Stomach (tissue), 4 donors: Measurements from ENCODE around the gene IL2RA.

ENCODE experiments used
- CTCF ChIP-seq, 7 experiments: fragments of 450-650 bp in 4 of 7; fragments of 200-600 bp in 3 of 7; sonication (generic) in 3 of 7; IDR thresholded peaks; one replicate each; pipeline ENCODE4 v1.5.1; 2016 to 2019; ENCODE audit warnings: antibody characterized with exemption in 7 of 7, control low read depth in 2 of 7, mild to moderate bottlenecking in 1 of 7
- EP300 ChIP-seq: sonication (generic); formaldehyde crosslinking; IDR thresholded peaks from one replicate; pipeline ENCODE4 v1.6.1; 2017; ENCODE audit warnings: antibody characterized with exemption
- POLR2A ChIP-seq, 4 donors: fragments of 450-650 bp; IDR thresholded peaks; one replicate each; pipeline ENCODE4 v1.6.1; 2016; ENCODE audit warnings: antibody characterized with exemption in 4 of 4, control low read depth in 2 of 4, mild to moderate bottlenecking in 1 of 4, moderate library complexity in 1 of 4
- POLR2AphosphoS5 ChIP-seq, 3 donors: sonication (generic); formaldehyde crosslinking; IDR thresholded peaks; one replicate each; pipeline ENCODE4 v1.6.1; 2016; ENCODE audit warnings: antibody characterized with exemption in 3 of 3

GRCh38 chr10:6019010-6019782, 43.0 kb downstream of the IL2RA start:
- TF ChIP-seq CTCF (IDR thresholded peaks at IDR 0.05) (no peak), POLR2A (IDR thresholded peaks at IDR 0.05) (no peak), EP300 (no peak), POLR2AphosphoS5 (IDR thresholded peaks at IDR 0.05) (no peak)
